Nasal cavity respiratory epithelium epithelial cell of viscerocranial mucosa (primary cell): ENCODE measurements around the gene OR1A1. TPM values are rescaled to one million over a fixed set of nuclear protein-coding genes. Genes with fewer than 3 reads are reported as not detected.

Experiments used
- total RNA-seq: library from RNA; depleted of rRNA; stranded (reverse); fragments of >200 nt; gene quantifications from 2 replicates; pipeline ENCODE4 v1.2.3, GENCODE V29; 2014

The OR1A1 gene
- total RNA-seq, result under 0.01 TPM in 1 of 2 replicates, not detected in the other

GRCh38 chr17:3207367-3207766, at the start of gene OR1A1:
OR1A1 (plus strand) TSS chr17:3207667; CDS start chr17:3215621, 7,954 bp downstream.

GRCh38 chr17:3197219-3197618, 10.2 kb upstream of the OR1A1 start, which contains the start of gene OR1A2:
OR1A2 (plus strand) TSS chr17:3197519; CDS start chr17:3197519, 0 bp downstream.

Other genes with a start within 250 kb of the OR1A1 start
- not detected in 2 replicates for gene OR1D5, start 144.1 kb upstream of the OR1A1 start, total RNA-seq
- gene OR1D2, start 103.2 kb upstream of the OR1A1 start, total RNA-seq, result not detected in 2 replicates
- not detected in 2 replicates for gene OR1G1, start 80.1 kb upstream of the OR1A1 start, total RNA-seq
- gene OR1A2, start 10.1 kb upstream of the OR1A1 start, total RNA-seq, result not detected in 2 replicates
- gene OR3A1, start 90.7 kb downstream of the OR1A1 start, total RNA-seq, result not detected in 2 replicates
- gene OR3A2, start 178.6 kb downstream of the OR1A1 start, total RNA-seq, result not detected in 2 replicates
- not detected in 2 replicates for gene OR1E1, start 190.7 kb downstream of the OR1A1 start, total RNA-seq
- not detected in 2 replicates for gene OR3A3, start 203.7 kb downstream of the OR1A1 start, total RNA-seq
- not detected in 2 replicates for gene OR1E2, start 226.2 kb downstream of the OR1A1 start, total RNA-seq